Activated CD4-positive, alpha-beta T cell treated with anti-CD3 and anti-CD28 coated beads for 48 hours (primary cell): ENCODE data around the gene DDX28.
"Not testable (repeated sequence)": the region's sequence is repeated elsewhere in the genome, so short reads cannot be mapped to it uniquely, and the experiment has no call there.

Experiments used
- DNase-seq: peaks from one replicate; pipeline ENCODE4 v3.0.0-alpha.2; 2020

DDX28 gene

DNA sequence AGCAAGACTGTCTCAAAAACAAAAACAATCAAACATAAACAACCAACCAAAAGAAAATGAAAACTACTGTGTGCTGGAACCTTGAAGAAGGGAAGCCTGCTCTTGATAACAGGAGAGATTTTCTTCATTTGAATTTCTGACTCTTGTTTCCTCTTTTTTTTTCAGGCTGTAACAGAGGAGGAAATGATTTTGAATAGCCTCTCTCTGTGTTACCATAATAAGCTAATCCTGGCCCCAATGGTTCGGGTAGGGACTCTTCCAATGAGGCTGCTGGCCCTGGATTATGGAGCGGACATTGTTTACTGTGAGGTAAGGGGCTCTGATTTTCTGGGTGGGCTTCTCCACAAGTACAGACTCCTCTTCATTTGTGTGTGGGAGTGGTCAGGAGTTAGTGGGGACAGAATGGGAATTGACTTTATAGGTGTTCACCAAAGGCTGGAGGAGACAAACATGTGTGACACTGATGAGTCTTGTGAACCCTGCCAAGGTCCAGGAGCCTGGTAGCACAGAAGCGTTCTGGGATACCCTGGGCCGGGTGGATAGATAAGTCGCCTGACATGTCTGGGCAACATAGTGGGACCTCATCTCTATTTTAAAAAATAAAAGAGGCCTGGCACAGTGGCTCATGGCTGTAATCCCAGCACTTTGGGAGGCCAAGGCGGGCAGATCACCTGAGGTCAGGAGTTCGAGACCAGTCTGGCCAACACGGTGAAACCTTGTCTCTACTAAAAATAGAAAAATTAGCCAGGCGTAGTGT lies 15.0 kb upstream of the DDX28 start:
- DNase-seq, result no peak

GRCh38 chr16:68035227-68035626 lies 12.2 kb upstream of the DDX28 start:
- no peak for DNase-seq

GRCh38 chr16:68033101-68033500 lies 10.1 kb upstream of the DDX28 start:
- DNase-seq, result no peak

DNA sequence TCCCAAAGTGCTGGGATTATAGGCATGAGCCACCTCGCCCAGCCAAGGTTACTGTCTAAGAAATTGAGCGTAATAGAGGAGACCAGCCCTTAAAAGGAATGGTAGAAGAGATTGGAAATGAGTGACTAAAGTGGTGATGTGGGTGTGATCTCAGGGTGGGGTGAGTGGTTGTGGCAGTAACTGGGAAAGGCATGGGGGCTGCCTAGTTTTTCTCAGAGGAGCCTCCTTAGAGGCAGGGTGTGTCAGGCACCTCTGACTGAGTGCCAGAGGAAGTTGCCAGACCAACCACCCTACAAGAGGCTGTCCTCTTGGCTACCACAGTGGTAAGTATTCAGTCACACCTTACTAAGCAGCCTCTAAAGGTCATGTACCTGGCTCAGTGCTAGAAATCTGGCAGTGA lies 8.9 kb upstream of the DDX28 start:
- DNase-seq, result peak; percentile 8

- not testable (repeated sequence) for DNase-seq
These were observed 7.1 kb upstream of the DDX28 start for GRCh38 chr16:68030108-68030507.

GRCh38 chr16:68028996-68029395 lies 6.0 kb upstream of the DDX28 start:
- DNase-seq, result no peak

- no peak for DNase-seq
These were observed 729 bp downstream of the DDX28 start for GRCh38 chr16:68022278-68022727.

- DNase-seq, result no peak
These were observed 1.5 kb downstream of the DDX28 start for GRCh38 chr16:68021490-68021889.

- DNase-seq, result no peak
These were observed 3.8 kb downstream of the DDX28 start for GRCh38 chr16:68019167-68019680.

DNA sequence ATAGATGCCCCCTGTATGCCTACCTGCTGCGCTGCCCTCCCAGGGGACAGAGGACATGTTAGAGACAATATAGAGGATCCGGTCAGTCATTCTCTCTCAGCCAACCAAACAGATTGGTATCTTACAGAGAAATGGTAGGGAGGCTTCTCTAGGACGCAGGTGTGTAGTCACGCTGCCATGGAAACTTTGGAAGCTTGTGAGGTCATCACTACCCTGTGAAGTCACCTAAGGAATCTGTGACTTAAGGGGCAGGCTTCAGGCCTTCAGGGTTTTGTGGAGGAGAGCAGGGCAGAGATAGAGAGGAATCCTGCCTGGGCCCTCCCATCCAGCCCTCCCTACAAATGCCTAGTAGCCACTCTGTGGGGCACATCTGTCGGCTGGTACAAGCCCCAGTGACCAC lies 7.4 kb downstream of the DDX28 start, which contains the start of gene DPEP2NB:
Gene DPEP2NB, minus strand, starts transcription at position 231 of the 400 bp plus-strand sequence. Its CDS starts 141 bp downstream, at position 90.
- no peak for DNase-seq

DNA sequence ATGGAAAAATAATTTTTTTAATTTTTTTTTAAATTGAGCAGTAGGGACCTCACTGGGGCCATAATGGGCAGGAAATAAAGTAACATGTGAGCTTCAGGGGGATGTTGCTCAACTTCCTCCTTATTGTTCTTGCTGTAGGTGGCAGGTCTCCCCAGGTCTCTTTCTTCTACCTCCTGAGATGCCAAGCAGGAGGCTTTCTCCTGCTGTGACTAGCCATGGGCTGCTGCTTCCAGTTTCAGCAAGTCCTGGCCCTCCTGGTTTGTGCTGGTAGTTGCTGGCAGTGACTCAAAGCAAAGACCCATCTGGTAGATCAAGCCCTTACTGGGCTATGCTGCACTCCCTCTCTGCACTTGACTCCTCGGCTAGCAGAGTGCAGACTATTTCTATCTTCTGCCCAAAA lies 9.6 kb downstream of the DDX28 start:
- no peak for DNase-seq

DNA sequence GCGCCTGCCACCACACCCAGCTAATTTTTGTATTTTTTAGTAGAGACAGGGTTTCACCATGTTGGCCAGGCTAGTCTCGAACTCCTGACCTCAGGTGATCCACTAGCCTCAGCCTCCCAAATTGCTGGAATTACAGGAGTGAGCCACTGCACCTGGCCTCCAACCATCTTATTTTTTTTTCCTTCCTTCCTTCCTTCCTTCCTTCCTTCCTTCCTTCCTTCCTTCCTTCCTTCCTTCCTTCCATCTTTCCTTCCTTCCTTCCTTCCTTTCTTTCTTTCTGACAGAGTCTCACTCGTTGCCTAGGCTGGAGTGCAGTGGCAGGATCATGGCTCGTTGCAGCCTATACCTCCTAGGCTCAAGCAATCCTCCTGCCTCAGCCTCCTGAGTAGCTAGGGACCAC lies 13.2 kb downstream of the DDX28 start:
- DNase-seq, result not testable (repeated sequence)

DNA sequence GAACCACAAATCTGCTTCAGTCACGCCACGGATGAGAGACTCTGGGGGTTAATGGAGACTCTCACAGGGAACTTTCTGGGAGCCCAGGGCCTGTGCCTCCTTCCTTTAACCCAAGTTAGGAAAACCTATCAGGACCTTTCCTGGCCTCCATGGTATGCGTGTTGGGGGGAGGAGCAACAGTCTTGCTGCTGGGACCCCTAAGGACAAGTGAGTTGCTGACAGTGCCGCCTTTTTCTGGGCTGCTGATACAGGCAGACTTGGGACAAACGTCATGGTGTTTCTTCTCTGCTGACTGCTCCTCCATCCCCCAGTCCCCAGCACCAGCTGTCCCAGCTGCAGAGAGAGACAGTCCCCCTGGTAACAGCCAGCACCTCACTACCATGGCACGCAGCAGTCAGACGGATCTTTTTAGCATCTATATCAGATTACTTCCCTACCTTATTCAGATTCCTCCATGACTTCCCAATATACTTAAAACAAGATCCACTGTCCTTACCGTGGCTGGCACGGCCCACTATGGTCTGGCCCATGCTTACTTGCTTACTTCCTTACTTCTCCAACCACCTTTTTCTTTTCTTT lies 13.8 kb downstream of the DDX28 start:
- DNase-seq, result no peak

GRCh38 chr16:68005786-68006286 lies 17.2 kb downstream of the DDX28 start:
- no peak for DNase-seq

GRCh38 chr16:68005211-68005610 lies 17.8 kb downstream of the DDX28 start:
- no peak for DNase-seq

- no peak for DNase-seq
These were observed 20.0 kb downstream of the DDX28 start for GRCh38 chr16:68003031-68003430.

DNA sequence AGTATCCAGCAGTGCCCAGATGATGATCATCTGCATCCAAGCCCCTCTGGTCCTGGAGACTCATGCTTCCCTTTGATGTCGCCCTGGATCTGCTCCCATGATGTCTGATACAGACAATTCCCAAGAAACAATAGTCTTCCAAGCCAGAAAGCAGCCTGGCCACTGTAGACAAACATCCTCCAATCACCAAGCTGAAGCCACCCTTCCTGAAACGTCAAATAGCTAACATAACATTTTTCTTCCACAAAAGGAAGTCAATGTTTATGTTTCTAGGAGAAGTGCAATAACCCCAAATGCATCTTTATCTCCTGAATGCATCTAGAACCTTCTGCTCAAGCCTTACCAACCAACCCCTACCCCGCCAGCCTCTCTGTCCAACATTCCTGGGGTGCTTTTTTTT lies 22.6 kb downstream of the DDX28 start:
- DNase-seq, result no peak

DNA sequence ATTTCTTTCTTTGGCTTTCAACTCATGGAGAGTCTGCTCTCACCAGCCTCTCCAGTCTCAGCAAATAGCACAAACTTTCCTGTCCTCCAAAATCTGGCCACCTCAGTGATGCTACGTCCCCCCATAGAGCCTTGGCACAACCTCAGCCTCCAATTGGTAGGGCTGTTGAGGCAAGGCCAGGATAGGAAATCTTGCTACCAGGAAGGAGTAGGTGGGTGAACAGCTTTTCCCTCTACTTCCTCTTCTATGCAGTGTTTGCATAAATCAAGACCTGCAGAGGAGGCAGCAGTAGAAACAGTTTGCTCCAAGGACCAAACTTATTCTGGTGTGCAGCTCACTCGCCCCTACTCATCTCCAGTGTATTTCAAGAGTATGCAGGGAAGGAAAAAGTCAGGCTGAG lies 23.0 kb downstream of the DDX28 start:
- no peak for DNase-seq

GRCh38 chr16:67998779-67999688 lies 24.0 kb downstream of the DDX28 start, which contains the start of gene DPEP2:
DPEP2 (minus strand) TSS chr16:67999484; CDS start chr16:67993212, 6,272 bp downstream.
- DNase-seq, result peak; percentile 62

GRCh38 chr16:67998231-67998778 lies 24.7 kb downstream of the DDX28 start:
- not testable (repeated sequence) for DNase-seq

- no peak for DNase-seq
These were observed 26.4 kb downstream of the DDX28 start for GRCh38 chr16:67996666-67997065.

- peak; percentile 51 for DNase-seq
These were observed 27.6 kb downstream of the DDX28 start for GRCh38 chr16:67995423-67995822.

- not testable (repeated sequence) for DNase-seq
These were observed 29.0 kb downstream of the DDX28 start for GRCh38 chr16:67994040-67994408.
